ENCODE measurements around the gene ARG1. TPM values are rescaled to one million over a fixed set of nuclear protein-coding genes. Genes with fewer than 3 reads are reported as not detected.

Gene ARG1
- total and polyA plus RNA-seq, 2 of the 8 experiments (the other 6 are each of a cell fraction or from before 2014, with no cell fraction given): not detected

DNA sequence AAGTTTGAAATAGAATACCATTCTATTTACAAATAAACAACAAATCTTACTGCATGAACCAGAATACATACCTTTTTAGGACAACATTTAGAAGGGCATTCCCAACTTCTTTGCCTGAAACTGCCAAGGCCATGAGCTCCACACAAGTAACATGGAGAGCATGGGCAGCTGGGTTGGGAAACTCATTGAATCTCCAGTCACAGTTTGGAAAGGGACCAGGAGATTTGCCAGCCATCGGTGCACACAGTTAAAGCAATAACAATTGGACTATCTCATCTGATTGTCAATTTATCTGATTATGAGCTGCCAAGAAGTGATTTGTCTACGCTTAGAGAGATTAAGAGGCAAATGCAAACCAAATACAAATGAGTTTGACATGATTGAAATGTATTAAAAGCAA lies 19.9 kb downstream of the ARG1 start:
- Histone ChIP-seq H3K27ac (ENCODE audit: low read depth, low read length) (no peak overlapping the region), H2BK20ac (ENCODE audit: low read length) (no peak overlapping the region), H2AFZ (ENCODE audit: low read length) (no peak overlapping the region), H3K4ac (replicated peaks; ENCODE audit: insufficient read length, low read depth, low read length) (no peak overlapping the region), H2BK5ac (ENCODE audit: low read depth, low read length) (no peak overlapping the region), H3K9me3 (ENCODE audit: insufficient read depth in 2 of 2, low read depth in 1 of 2, low read length in 1 of 2) (no peaks in the 10 kb centered on the region), H3K4me1 (replicated peaks in 1 of 4; ENCODE audit: control insufficient read depth in 3 of 4, insufficient read depth in 4 of 4, low read length in 3 of 4) (no peaks in the 10 kb centered on the region), H3K14ac (ENCODE audit: insufficient read length) (no peak overlapping the region), H3K23me2 (ENCODE audit: low read depth, low read length) (no peaks in the 10 kb centered on the region), H3K4me3 (ENCODE audit: extremely low read depth in 1 of 4, insufficient read depth in 2 of 4, low read depth in 3 of 4, low read length in 4 of 4) (no peak overlapping the region), H4K20me1 (replicated peaks in 1 of 2; ENCODE audit: control insufficient read depth in 1 of 2, insufficient read depth in 2 of 2, low read length in 2 of 2) (no peaks in the 10 kb centered on the region), H2BK120ac (replicated peaks; ENCODE audit: low read depth, low read length) (no peak overlapping the region), H4K5ac (ENCODE audit: insufficient read length, low read depth, low read length) (no peak overlapping the region), H3K79me1 (ENCODE audit: low read depth, low read length) (no peaks in the 10 kb centered on the region), H3K56ac (replicated peaks; ENCODE audit: insufficient read length, low read depth, low read length) (no peak overlapping the region), H3K4me2 (ENCODE audit: insufficient read depth in 1 of 2, low read depth in 2 of 2, low read length in 2 of 2) (no peak overlapping the region), H3K23ac (ENCODE audit: insufficient read length) (no peak overlapping the region), H2AK5ac (ENCODE audit: low read depth, low read length) (no peak overlapping the region), H3K36me3 (ENCODE audit: control insufficient read depth in 2 of 4, insufficient read depth in 4 of 4, low read length in 3 of 4) (peaks cover 3 to 56% (median 30%) of the 10 kb centered on the region in 4 experiments; a peak in 7 of 8 replicates), H4K8ac (ENCODE audit: extremely low read depth, insufficient read depth, low read length) (no peak overlapping the region), H3K18ac (ENCODE audit: extremely low read depth, low read length) (no peak overlapping the region), H4K91ac (replicated peaks; ENCODE audit: insufficient read length, low read length) (no peak overlapping the region), H2BK15ac (ENCODE audit: low read length) (no peak overlapping the region), H2BK12ac (ENCODE audit: low read depth, low read length) (no peak overlapping the region), H3K9ac (replicated peaks in 1 of 4; ENCODE audit: extremely low read depth in 1 of 4, low read depth in 3 of 4, low read length in 3 of 4) (no peak overlapping the region), H3K79me2 (ENCODE audit: control insufficient read depth in 1 of 2, insufficient read depth in 2 of 2, low read length in 2 of 2) (no peaks in the 10 kb centered on the region), H3K27me3 (replicated peaks in 1 of 4; ENCODE audit: control insufficient read depth in 3 of 4, extremely low read depth in 1 of 4, insufficient read depth in 3 of 4, low read length in 3 of 4) (no peaks in the 10 kb centered on the region)
- DNase-seq (ENCODE audit: low read depth in 1 of 2, low spot score in 2 of 2): no peak
- CTCF ChIA-PET (ENCODE audit: partially characterized antibody): no interaction called here
- POLR2A ChIA-PET (ENCODE audit: partially characterized antibody): no interaction called here
- FAIRE-seq: no peak
- 94% methylated on average over 2 of the region's 2 CpGs; no CpG with 5 or more reads in 1 of the 2 experiments for WGBS, 2 experiments (ENCODE audit: extremely low coverage in 1 of 2, insufficient coverage in 1 of 2, insufficient read length in 1 of 2, insufficient replicate concordance in 2 of 2, low coverage in 1 of 2, low lambda C conversion rate in 2 of 2, missing lambda C conversion rate in 1 of 2)
- no peak for TF ChIP-seq MAFK (IDR thresholded peaks at IDR 0.05; ENCODE audit: low read depth, low read length)
- no peak for TF ChIP-seq SRF (IDR thresholded peaks at IDR 0.05; ENCODE audit: low read depth, low read length)
- no peak for TF ChIP-seq BRCA1 (IDR thresholded peaks at IDR 0.05; ENCODE audit: low read depth, low read length)
- no peak for TF ChIP-seq TBP (IDR thresholded peaks at IDR 0.05; ENCODE audit: low read depth, low read length)
- no peak for TF ChIP-seq ZNF274 (IDR thresholded peaks at IDR 0.05; ENCODE audit: borderline replicate concordance, extremely low read depth, low read length)
- no peak for TF ChIP-seq POU5F1 (IDR thresholded peaks at IDR 0.05; ENCODE audit: low read depth, low read length)
- no peak for TF ChIP-seq SP2 (IDR thresholded peaks at IDR 0.05; ENCODE audit: low read length)
- TF ChIP-seq JUN (IDR thresholded peaks at IDR 0.05; ENCODE audit: low read depth, low read length): no peak
- TF ChIP-seq SIRT6 (IDR thresholded peaks at IDR 0.05; ENCODE audit: low read length): no peak
- no peak for TF ChIP-seq GABPA (IDR thresholded peaks at IDR 0.05; ENCODE audit: borderline replicate concordance, insufficient read depth, low read length)
- TF ChIP-seq, protein P1, sequence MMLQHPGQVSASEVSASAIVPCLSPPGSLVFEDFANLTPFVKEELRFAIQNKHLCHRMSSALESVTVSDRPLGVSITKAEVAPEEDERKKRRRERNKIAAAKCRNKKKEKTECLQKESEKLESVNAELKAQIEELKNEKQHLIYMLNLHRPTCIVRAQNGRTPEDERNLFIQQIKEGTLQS (IDR thresholded peaks at IDR 0.05; ENCODE audit: insufficient read depth, low read depth, low read length): no peak
- TF ChIP-seq RNF2 (IDR thresholded peaks at IDR 0.05; ENCODE audit: borderline replicate concordance, low read depth, low read length, missing control alignments, poor library complexity, severe bottlenecking): no peak
- no peak for TF ChIP-seq SIN3A (conservative IDR thresholded peaks at IDR 0.05 in 1 of 2, IDR thresholded peaks at IDR 0.05 in 1 of 2; ENCODE audit: low read depth in 1 of 2, low read length in 2 of 2)
- no peak for TF ChIP-seq SUZ12 (IDR thresholded peaks at IDR 0.05; ENCODE audit: low read length)
- TF ChIP-seq TEAD4 (IDR thresholded peaks at IDR 0.05; ENCODE audit: low read depth, low read length): no peak

Measured in H1 (cell line).